OCI-M2 (cell line): Measurements from ENCODE around the gene NGFR.

Experiments used
- DNase-seq: peaks from one replicate; lab custom pipeline; 2025; ENCODE audit not compliant: unreplicated experiment; lab: John Stamatoyannopoulos, UW

Gene NGFR

GRCh38 chr17:49557312-49558024 is 62.4 kb downstream of the NGFR start:
- DNase-seq, result no peak
